COLO829 (cell line): ENCODE measurements around the gene COL26A1.
"Not testable (repeated sequence)": the region's sequence is repeated elsewhere in the genome, so short reads cannot be mapped to it uniquely, and the experiment has no call there.

ENCODE experiments used
- DNase-seq: peaks from one replicate; pipeline ENCODE4 v3.0.0; 2012; ENCODE audit warnings: low spot score

COL26A1 gene

DNA sequence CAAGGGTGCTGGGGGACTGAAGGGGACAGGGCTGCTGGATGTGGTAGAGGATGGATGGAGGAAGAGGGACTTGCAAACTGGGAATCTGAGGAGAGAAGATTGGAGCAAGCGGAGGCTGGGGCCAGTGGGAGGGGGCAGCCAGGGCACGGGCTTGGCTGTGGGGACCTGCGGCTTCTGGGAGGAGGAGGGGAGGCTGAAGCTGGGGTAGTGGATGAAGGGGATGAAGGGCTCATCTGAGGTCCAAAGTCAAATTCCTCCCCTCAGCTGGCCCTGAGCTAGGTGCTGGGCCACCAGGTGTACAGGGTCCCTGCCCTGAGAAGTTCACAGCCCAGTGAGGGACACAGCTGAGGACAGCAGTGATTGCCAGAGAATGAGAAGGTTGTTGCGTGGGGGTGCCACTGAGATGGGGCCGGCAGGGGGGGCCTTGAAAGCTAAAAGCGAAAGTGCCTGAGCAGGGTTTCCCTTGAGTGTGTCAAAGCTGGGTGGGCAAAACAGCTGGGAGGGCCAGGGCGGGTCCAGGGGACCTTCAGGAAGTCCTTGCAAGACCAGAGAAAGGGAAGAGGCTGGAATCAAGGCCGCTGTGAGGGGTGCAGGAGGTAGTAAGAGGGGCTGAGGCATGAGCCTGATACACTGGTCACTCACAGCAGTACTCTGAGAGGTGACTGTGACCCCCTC is 191.2 kb downstream of the COL26A1 start:
- no peak for DNase-seq

- no peak for DNase-seq
Observed at GRCh38 chr7:101554584-101555268, 192.1 kb downstream of the COL26A1 start.

- DNase-seq, result no peak
Observed at GRCh38 chr7:101555269-101555920, 192.7 kb downstream of the COL26A1 start.

- no peak for DNase-seq
Observed at GRCh38 chr7:101555921-101556275, 193.2 kb downstream of the COL26A1 start.

DNA sequence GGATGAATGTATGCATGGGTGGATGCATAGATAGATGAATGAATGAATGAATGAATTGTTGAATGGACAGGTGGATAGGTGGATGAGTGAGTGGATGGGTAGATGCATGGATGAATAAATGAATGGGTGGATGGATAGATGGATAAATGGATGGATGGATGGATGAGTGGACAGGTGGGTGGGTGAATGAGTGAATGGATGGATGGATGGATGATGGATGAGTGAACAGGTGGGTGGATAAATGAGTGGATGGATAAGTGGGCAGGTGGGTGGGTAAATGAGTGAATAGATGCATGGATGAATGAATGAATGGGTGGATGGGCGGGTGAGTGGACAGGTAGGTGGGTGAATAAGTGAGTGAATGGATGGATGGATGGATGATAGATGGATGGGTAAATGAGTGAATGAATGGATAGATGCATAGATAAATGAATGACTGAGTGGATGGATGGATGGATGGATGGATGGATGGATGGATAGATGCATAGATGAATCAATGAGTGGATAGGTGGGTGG is 193.8 kb downstream of the COL26A1 start:
- no peak for DNase-seq

DNA sequence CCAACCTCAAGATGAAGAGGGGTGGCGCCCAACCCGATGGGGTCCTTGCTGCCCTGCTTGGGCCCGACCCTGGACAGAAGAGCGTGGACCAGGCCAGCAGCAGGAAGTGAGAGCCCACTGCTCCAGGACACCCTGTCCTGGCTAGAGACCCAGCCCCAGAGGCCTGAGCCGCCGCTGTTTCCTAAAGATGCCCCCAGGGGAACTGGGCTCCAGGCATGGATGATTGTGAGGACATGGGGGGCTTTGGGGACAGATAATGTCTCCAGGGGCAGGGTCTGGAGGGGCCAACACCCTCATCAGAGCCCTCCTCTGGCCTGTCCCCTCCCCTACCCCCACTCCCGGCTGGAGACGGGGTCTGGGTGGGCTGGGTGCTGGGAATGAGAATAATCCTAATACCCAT is 194.7 kb downstream of the COL26A1 start:
- no peak for DNase-seq

DNA sequence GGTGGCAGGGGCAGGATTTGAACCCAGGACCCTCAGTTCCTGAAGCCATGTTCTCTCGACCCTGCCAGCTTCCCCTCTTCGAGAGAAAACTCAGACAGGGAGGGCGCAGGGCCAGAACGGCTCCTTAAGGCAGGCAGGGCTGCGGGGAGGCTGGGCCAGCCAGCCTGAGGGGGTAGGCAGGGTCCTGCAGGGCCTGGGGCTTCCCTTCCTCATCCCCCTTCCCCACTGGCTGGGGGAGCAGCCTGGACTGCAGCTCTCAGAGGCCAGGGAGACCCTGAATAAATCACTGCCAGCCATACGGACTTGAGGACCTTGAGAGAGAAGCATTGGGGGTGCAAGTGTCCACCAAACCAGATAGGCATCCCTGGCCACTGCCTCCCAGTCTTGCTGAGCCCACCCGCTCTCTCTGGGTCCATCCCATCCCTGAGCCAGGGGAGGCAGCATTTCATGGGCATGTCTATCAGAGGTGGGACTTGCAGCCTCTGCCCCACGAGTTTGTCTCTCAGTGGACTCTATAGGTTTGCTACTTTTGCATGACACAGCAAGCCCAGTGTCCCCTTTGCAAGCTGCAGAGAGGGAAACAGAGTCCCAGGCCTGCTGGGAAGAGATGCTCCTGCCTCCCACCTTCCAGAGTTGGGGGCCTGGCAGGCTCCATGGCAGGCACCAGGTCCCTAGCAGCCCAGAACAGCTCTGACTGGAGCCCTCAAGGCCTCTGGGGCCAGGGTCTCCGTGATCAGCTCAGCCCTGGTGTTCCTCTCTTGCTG is 195.5 kb downstream of the COL26A1 start:
- DNase-seq, result no peak

DNA sequence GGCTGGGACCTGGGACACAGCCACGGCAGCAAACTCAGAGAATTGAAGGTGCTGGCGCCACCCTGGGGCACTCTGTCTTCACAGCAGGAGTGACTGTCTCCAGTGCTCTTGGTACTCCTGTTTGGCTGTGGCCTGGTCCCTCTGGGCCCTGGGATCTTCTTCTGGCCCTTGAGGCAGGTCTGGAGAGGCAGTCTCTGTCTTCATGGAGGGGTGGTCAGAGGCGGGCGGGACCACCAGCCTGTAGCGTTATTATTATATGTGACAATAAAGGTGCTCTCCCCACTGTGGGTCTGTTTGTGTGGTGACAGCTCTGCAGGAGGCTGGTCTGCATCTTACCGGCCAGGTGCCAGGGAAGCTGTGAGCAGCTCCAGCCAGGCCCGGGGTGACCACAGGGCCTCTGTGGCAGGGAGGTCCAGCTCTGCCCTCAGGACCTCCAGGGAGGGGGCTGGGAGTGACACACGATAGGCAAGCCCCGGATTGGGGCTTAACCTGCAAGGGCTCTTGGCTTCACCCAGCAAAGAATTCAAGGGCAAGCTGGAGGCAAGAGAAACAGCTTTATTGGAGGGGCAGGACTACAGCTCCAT is 196.2 kb downstream of the COL26A1 start:
- no peak for DNase-seq

- DNase-seq, result no peak
Observed at GRCh38 chr7:101559586-101559985, 196.9 kb downstream of the COL26A1 start.

- DNase-seq, result not testable (repeated sequence)
Observed at GRCh38 chr7:101560021-101560420, 197.3 kb downstream of the COL26A1 start.

GRCh38 chr7:101560856-101561255 is 198.2 kb downstream of the COL26A1 start:
- no peak for DNase-seq

DNA sequence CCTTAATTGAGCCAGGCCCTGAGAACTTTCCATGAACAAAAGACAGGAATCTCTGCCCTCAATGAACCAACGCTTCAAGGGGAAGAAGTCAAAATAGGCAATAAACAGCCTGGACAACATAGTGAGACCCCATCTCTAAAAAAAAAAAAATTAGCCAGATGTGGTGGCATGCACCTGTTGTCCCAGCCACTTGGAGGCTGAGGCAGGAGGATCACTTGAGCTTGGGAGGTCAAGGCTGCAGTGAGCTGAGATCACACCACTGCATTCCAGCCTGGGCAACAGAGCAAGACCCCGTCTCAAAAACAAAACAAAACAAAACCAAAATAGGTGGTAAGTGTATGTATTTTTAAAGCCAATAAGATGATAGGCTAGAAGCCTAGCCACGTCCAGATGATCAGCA is 198.6 kb downstream of the COL26A1 start:
- not testable (repeated sequence) for DNase-seq

- DNase-seq, result no peak
Observed at GRCh38 chr7:101562531-101563197, 200.0 kb downstream of the COL26A1 start.

DNA sequence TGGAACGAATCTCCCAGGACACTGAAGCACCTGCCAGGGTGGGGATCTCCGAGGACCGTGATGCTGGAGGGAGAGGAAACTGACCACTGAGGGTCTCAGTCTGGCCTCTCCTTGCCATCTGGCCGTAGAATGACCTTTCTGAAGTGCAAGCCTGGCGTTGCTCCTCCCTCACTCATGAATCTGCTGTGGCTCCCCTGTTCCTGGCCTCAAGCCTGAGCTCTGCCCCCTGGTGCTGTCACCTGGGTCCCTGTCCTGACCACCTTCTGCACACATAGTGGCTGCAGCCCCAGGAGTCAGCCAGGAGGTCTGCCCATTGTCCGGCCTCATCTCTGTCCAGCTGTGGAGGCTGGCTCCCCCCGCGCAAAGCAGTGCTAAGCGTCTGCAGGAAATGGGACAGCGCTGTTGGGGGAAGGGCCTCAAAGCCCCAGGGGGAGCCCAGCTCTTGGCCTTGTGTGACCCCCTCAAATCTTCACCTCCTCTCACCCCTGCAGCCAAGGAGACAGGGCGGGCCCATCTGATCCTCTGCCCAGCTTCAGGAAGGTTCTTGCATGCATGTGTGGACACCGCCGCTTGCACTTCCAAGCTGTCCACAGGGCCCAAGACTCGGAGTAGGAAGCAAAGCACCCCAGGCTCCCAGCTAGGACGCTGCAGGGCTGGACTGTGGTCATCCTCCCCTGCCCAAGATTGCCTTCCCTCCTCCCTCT is 200.7 kb downstream of the COL26A1 start:
- no peak for DNase-seq

- no peak for DNase-seq
Observed at GRCh38 chr7:101563943-101564777, 201.5 kb downstream of the COL26A1 start.

DNA sequence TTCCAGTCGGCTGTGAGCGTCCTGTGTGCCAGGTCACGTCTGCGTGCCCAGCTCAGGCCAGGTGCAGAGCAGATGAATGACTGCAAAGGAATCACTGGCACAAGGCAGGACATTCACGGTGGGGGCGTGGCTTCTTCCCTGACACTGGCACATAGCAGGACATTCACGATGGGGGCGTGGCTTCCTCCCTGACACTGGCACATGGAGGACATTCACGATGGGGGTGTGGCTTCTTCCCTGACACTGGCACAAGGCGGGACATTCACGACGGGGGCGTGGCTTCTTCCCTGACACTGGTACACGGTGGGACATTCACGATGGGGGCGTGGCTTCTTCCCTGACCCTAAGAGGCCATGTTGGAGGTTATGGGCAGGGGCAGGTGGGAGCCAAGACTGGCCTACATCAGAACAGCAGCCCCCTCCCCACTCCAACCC is 202.1 kb downstream of the COL26A1 start:
- DNase-seq, result peak; percentile 77

- no peak for DNase-seq
Observed at GRCh38 chr7:101565601-101566209, 203.0 kb downstream of the COL26A1 start.

DNA sequence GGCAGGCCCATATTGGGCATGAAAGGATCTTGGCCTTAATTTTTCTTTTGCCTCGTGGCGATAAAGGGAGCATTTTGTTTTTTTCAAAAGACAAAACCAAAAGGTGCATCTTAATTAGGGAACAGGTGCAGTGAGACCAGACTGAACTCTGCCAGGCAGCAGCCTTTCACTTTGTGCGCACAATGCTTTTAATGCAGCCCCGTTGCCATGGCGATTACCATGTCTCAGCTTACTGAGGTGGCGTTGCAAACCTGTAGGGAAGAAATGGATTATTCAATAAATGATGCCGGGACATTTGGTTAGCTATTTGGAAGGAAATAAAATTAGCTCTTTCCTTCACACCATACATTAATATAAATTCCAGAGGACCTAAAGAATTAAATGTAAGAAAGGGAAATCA is 204.6 kb downstream of the COL26A1 start:
- DNase-seq, result no peak

DNA sequence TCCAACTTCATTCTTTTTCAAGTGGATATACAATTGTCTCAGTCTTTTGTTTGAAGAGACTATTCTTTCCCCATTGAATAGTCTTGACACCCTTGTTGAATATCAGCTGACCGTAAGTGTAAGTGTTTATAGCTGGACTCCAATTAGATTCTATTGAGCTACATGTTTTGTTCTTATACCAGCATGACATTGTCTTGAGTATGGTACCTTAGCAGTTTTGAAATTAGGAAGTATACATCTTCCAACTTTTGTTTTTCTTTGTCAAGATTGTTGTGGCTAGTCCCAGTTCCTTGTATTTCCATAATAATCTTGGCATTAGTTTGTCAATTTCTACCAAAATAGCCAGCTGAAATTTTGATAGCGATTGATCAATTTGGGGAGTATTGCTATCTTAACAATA is 209.5 kb downstream of the COL26A1 start:
- no peak for DNase-seq
